ENCODE data around the gene FER1L5. TPM values are rescaled to one million over a fixed set of nuclear protein-coding genes. Genes with fewer than 3 reads are reported as not detected.

FER1L5 gene
- total RNA-seq, 2 experiments from 2014 or later: not detected

DNA sequence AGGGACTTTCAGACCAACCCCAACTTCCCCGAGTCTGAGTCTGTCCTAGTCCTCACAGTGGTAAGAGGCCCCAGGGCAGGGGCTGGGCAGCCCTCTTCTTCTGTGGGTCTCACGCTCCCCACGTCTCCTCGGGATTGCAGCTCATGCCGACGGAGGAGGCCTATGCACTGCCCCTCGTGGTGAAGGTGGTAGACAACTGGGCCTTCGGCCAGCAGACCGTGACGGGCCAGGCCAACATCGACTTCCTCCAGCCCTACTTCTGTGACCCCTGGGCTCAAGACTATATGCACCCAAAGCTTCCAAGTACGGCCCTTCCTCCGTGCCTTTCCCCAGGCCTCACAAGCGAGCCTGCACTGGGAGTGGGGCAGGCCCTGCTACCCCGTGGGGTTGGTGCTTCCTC, 53.0 kb downstream of the FER1L5 start:
- ATAC-seq (ENCODE audit: poor library complexity): no peak
- Mint-ChIP-seq H3K4me3 (no peak overlapping the region), H3K9me3 (no peaks in the 10 kb centered on the region), H3K4me1 (ENCODE audit: low read depth) (no peaks in the 10 kb centered on the region), H3K27ac (no peak overlapping the region), H3K36me3 (ENCODE audit: low read depth) (no peaks in the 10 kb centered on the region), H3K27me3 (no peaks in the 10 kb centered on the region)
- no peaks in the 10 kb centered on the region for H3K9me3 ChIP-seq (ENCODE audit: control insufficient read depth in 1 of 2, insufficient read depth in 1 of 2, low read length in 2 of 2)
- no peaks in the 10 kb centered on the region for H3K36me3 ChIP-seq (ENCODE audit: insufficient read depth, low read length)
- no peaks in the 10 kb centered on the region for H3K4me1 ChIP-seq (ENCODE audit: insufficient read depth, low read length)
- H3K27me3 ChIP-seq (ENCODE audit: control insufficient read depth in 1 of 2, insufficient read depth in 2 of 2, low read length in 2 of 2): no peaks in the 10 kb centered on the region
- no peak overlapping the region for H3K27ac ChIP-seq (ENCODE audit: low read depth in 1 of 2, low read length in 2 of 2)
- no peak overlapping the region for H3K4me3 ChIP-seq (ENCODE audit: low read length)
- TF ChIP-seq CTCF (IDR thresholded peaks at IDR 0.05): no peak
- intact Hi-C loops (cut with DNase I, micrococcal nuclease): no loop called here
- ChIA-PET CTCF (no interaction called here), POLR2A (no interaction called here)
- DNase-seq: no peak

GRCh38 chr2:96697476-96697875, 54.9 kb downstream of the FER1L5 start:
- H3K4me1 Mint-ChIP-seq (ENCODE audit: low read depth): no peaks in the 10 kb centered on the region
- no peak overlapping the region for H3K4me3 Mint-ChIP-seq
- H3K9me3 Mint-ChIP-seq: no peaks in the 10 kb centered on the region
- no peak for TF ChIP-seq CTCF (IDR thresholded peaks at IDR 0.05)
- no peaks in the 10 kb centered on the region for H3K36me3 Mint-ChIP-seq (ENCODE audit: low read depth)
- Histone ChIP-seq H3K27ac (ENCODE audit: low read depth in 1 of 2, low read length in 2 of 2) (no peak overlapping the region), H3K4me1 (ENCODE audit: insufficient read depth, low read length) (no peaks in the 10 kb centered on the region), H3K9me3 (ENCODE audit: control insufficient read depth in 1 of 2, insufficient read depth in 1 of 2, low read length in 2 of 2) (no peaks in the 10 kb centered on the region), H3K27me3 (ENCODE audit: control insufficient read depth in 1 of 2, insufficient read depth in 2 of 2, low read length in 2 of 2) (no peaks in the 10 kb centered on the region), H3K4me3 (ENCODE audit: low read length) (no peak overlapping the region), H3K36me3 (ENCODE audit: insufficient read depth, low read length) (no peaks in the 10 kb centered on the region)
- H3K27me3 Mint-ChIP-seq: no peaks in the 10 kb centered on the region
- ChIA-PET CTCF (no interaction called here), POLR2A (no interaction called here)
- ATAC-seq (ENCODE audit: poor library complexity): no peak
- intact Hi-C loops (cut with DNase I, micrococcal nuclease): no loop called here
- DNase-seq: no peak
- H3K27ac Mint-ChIP-seq: no peak overlapping the region

- no peaks in the 10 kb centered on the region for H3K27me3 ChIP-seq (ENCODE audit: control insufficient read depth in 1 of 2, insufficient read depth in 2 of 2, low read length in 2 of 2)
- H3K27ac Mint-ChIP-seq: no peak overlapping the region
- CTCF ChIA-PET: no interaction called here
- no peaks in the 10 kb centered on the region for H3K9me3 ChIP-seq (ENCODE audit: control insufficient read depth in 1 of 2, insufficient read depth in 1 of 2, low read length in 2 of 2)
- intact Hi-C loops (cut with DNase I, micrococcal nuclease): no loop called here
- ATAC-seq (ENCODE audit: poor library complexity) (no peak), DNase-seq (peak in 1 of 14 experiments; percentile 14)
- no peaks in the 10 kb centered on the region for H3K9me3 Mint-ChIP-seq
- no peaks in the 10 kb centered on the region for H3K4me1 Mint-ChIP-seq (ENCODE audit: low read depth)
- H3K27ac ChIP-seq (ENCODE audit: low read depth in 1 of 2, low read length in 2 of 2): no peak overlapping the region
- no peaks in the 10 kb centered on the region for H3K36me3 ChIP-seq (ENCODE audit: insufficient read depth, low read length)
- no peaks in the 10 kb centered on the region for H3K27me3 Mint-ChIP-seq
- H3K4me1 ChIP-seq (ENCODE audit: insufficient read depth, low read length): no peaks in the 10 kb centered on the region
- no peak overlapping the region for H3K4me3 ChIP-seq (ENCODE audit: low read length)
- POLR2A ChIA-PET: no interaction called here
- H3K36me3 Mint-ChIP-seq (ENCODE audit: low read depth): no peaks in the 10 kb centered on the region
- TF ChIP-seq CTCF (IDR thresholded peaks at IDR 0.05): no peak
- H3K4me3 Mint-ChIP-seq: no peak overlapping the region
These were observed 55.8 kb downstream of the FER1L5 start for GRCh38 chr2:96698221-96698861.
